ENCODE data around the gene ATAD3B.
"Not testable (repeated sequence)": the region's sequence is repeated elsewhere in the genome, so short reads cannot be mapped to it uniquely, and the experiment has no call there.

ATAD3B gene

DNA sequence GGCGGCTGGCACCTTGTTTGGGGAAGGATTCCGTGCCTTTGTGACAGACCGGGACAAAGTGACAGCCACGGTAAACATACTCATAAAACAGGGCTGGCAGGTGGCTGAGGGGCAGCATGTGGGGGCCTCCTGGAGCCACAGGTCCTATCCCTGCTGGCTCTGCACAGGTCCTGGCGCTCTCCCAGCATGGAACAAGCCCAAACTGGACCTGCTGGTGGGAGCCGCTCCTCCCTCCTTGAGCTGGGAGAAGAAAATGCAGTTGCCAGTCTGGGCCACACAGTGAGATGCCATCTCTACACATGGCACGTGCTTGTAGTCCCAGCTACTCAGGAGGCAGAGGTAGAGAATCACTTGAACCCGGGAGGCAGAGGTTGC is 19.2 kb upstream of the ATAD3B start:
- not testable (repeated sequence) for DNase-seq (ENCODE audit: low read depth)

DNA sequence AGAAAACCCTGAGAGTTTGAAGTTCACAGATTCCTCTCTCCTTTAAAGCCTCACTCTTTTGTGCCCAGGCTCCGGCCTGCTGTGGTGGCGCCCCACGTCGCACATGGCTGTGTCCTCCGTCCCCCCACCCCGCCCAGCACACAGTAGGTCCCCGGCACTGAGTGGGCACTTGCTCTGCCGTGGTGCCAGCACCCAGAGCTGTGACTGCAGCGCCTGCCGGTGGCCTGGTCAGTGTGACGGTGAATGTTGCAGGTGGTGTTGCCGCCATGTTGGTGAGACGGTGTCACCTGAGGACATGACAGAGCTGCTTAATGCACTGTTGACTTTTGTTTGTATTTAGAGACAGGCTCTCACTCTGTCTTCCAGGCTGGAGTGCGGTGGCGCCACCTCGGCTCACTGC is 18.7 kb upstream of the ATAD3B start:
- DNase-seq (ENCODE audit: low read depth), result no peak

DNA sequence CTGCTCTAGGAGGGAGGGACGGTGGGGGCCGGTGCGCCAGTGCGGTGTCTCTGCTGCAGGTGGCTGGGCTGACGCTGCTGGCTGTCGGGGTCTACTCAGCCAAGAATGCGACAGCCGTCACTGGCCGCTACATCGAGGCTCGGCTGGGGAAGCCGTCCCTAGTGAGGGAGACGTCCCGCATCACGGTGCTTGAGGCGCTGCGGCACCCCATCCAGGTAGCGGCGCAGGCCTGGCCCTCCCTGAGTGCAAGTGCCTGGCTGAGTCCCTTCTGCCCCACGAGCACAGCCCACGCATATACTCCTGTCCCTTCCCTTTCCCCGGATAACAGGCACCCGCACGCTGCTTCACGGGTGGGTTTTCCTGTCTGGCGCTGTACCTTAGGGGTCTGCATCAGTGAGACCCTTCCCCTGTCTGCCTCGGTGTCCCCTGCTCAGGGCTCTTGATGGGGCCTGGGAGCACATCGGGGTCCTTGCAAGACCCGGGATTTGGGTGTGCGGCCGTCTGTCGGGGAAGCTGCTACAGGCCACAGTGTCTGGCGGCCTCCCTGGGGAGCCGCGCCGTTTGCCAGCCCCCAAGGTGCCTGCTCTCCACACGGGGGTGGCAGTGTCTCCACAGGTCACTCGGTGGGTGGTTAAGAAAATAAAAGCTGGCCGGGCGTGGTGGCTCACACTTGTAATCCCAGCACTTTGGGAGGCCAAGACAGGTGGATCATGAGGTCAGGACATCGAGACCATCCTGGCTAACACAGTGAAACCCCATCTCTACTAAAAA is 17.1 kb upstream of the ATAD3B start:
- not testable (repeated sequence) for DNase-seq (ENCODE audit: low read depth)

DNA sequence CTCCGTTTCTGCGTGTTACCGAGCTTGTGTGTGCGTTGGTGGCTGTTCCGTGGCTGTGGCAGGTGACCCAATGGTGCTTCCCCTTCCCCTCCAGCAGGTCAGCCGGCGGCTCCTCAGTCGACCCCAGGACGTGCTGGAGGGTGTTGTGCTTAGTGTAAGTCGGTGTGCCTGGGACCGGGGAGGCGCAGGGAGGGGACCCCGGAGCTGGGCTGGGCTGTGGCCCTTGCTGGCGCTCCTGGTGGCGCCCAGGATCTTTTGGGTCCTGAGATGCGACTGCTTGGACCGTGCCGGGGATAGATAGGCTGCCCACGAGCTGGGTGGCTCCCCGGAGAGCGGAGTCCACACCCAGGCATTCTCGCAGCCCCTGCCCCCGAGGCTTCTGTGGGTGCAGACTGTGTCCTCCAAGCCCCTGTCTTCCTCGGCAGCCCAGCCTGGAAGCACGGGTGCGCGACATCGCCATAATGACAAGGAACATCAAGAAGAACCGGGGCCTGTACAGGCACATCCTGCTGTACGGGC is 16.1 kb upstream of the ATAD3B start:
- DNase-seq (ENCODE audit: low read depth), result no peak

DNA sequence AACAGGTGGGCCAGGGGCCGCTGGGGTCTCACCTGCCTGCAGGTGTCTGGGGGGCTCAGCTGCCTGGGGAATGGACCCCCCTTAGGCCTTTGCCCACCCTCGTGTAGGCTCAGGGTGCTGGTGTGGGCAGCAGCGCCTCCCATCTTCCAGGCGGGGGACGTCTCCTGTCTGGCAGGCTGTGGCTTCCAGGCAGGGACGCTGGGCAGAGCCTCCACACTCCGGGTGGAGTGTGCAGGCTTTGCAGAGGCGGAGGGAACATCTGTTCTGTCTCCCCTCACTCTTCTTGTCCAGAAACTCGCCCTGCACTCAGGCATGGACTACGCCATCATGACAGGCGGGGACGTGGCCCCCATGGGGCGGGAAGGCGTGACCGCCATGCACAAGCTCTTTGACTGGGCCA is 15.6 kb upstream of the ATAD3B start:
- DNase-seq (ENCODE audit: low read depth), result not testable (repeated sequence)

DNA sequence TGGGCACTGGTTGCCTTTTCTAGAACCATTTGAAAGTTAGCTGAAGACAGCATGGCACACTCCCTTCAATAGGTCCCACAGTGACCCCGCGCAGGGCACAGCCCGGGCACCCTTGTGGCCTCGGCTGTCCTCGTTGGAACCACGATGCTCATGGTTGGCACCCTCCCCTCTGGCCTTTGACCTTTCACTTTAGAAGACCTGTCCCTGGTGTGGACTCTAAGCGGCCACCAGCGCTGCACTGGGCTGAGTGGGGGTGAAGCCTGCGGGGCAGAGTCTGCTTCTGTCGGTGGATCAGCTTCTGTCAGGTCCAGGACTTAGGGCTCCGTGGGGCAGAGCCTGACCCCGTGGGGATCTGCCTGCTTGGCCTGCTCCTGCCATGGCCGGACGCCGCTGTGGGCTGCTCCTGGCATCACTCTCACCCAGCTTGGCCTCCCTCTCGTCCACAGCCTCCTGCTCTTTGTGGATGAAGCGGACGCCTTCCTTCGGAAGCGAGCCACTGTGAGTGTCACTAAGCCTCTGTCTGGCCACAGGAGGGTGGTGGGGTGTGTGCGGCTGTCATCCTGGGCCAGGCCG is 14.8 kb upstream of the ATAD3B start:
- DNase-seq (ENCODE audit: low read depth), result not testable (repeated sequence)

DNA sequence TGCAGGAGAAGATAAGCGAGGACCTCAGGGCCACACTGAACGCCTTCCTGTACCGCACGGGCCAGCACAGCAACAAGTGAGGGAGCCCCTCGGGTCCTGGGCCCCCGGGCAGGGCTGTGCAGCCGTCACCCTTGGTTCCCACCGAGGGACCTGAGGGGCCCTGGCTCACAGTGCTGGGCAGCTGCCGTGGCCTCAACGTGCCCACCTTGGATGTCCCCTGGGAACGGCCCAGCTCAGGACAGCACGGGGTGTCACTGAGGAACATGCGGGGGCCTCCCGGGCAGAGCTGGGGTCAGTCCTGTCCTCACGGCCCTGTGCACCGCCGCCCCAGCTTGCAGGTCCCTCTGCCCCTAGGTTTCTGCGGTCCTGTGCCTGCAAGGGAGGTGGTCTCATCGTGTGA is 12.4 kb upstream of the ATAD3B start:
- not testable (repeated sequence) for DNase-seq (ENCODE audit: low read depth)

DNA sequence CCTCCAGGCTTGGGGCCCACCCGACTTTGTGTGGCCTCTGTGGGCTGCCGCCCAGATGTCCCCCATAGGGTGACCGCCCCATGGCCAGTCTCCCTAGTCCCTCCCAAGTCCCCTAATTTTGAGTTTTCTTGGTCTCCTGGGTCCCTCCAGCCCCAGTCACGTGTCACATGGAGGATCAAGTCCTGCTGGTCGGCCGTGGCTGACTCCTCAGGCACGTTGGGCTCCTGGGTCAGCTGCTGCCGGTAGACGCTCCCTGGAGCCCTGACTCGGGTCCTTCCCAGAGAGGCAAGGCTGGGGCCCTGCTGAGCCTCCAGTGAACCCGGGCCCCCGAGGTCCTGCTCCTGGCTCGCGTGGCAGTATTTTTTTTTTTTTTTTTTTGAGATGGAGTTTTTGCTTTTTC is 11.9 kb upstream of the ATAD3B start:
- not testable (repeated sequence) for DNase-seq (ENCODE audit: low read depth)

DNA sequence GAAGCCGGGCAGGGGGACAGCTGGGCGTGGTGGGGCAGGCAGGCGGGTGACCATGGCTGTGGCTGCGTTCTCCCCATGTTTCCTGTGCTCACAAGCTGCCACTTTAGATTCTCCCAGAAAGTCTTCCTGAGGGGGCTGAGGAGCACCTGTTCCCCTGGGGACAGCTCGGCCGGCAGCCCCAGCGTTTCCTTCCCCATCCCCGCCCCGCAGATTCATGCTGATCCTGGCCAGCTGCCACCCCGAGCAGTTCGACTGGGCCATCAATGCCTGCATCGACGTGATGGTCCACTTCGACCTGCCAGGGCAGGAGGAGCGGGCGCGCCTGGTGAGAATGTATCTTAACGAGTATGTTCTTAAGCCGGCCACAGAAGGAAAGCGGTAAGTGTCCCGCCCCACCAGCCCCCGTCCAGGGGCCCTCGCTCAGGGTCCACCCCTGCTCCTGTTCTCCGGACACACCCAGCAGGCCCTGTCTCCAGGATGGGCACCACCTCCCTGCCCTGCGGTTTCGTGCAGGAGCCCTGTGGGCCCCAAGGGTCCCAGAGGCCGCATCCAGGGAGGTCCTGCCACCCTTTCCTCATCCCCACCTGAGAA is 10.9 kb upstream of the ATAD3B start:
- DNase-seq (ENCODE audit: low read depth), result no peak

DNA sequence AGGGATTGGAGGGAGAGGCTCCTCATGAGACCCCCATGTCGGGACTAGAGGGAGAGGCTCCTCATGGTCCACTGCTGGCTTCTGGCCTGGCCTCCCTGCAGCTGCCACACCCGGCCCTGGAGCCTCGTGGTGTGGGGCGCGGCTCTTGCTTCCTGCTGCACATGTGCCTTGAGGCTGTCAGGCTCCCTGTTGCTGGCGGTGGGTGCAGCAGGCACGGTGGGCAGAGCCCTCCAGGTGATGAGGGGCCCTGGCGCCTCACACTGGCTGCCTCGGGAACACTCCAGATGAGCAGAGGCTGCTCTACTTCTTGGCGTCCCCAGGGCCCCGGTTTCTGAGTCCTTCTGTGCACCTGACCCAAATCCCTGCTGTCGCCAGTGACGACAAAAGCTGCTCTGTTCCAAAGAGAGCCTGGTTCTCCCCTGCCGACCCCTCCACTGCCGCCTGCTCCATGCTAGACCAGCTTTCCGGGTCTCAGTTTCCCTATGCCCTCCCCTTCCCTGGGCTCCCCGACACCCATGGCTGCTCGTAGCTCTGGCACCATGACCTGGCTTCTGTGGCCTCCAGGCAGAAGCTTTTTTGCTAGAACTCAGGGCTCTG is 9.7 kb upstream of the ATAD3B start:
- DNase-seq (ENCODE audit: low read depth), result no peak

DNA sequence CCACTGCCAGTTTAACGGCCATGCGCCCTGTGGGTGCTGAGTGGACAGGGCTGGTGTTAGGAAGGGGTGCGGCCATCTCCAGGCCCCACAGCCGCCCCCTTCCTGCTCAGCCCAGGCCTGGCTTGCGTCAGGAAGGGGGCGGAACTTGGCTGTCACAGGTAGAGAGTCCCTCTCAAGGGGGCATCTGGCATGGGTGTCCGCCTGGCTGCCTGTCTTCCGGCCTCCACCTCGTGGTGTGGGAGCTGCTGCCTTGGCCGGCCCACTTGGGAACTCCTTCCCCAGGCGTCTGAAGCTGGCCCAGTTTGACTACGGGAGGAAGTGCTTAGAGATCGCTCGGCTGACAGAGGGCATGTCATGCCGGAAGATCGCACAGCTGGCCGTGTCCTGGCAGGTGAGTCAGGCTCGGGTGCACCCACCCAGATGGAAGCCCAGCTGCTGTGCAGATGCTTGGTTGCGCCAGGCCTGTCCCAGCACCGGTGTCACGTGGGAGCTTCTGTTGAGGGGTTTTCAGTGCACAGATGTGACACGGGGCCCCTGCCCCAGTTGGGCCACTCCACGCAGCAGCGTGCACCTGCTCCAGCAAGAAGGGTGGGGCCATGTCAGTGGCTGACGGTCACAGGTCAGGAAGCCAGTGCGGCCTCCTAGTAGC is 9.1 kb upstream of the ATAD3B start:
- DNase-seq (ENCODE audit: low read depth), result no peak

DNA sequence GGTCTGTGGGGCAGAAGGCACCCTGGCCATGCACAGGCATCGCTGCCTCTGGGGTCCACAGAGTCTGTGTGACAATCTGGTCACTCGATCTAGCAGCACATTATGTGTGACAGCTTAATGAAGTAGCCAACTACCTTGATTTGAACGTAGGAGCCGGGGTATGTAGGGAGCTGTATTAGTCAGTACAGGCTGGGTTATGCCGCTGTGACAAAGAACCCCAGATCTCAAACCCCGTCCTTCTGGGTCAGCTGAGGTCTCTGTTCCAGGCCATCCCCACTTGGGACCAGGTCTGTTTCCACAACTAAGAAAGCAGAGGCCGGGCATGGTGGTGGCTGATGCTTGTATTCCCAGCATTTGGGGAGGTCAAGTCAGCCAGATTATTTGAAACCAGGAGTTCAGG is 8.3 kb upstream of the ATAD3B start:
- DNase-seq (ENCODE audit: low read depth), result no peak

DNA sequence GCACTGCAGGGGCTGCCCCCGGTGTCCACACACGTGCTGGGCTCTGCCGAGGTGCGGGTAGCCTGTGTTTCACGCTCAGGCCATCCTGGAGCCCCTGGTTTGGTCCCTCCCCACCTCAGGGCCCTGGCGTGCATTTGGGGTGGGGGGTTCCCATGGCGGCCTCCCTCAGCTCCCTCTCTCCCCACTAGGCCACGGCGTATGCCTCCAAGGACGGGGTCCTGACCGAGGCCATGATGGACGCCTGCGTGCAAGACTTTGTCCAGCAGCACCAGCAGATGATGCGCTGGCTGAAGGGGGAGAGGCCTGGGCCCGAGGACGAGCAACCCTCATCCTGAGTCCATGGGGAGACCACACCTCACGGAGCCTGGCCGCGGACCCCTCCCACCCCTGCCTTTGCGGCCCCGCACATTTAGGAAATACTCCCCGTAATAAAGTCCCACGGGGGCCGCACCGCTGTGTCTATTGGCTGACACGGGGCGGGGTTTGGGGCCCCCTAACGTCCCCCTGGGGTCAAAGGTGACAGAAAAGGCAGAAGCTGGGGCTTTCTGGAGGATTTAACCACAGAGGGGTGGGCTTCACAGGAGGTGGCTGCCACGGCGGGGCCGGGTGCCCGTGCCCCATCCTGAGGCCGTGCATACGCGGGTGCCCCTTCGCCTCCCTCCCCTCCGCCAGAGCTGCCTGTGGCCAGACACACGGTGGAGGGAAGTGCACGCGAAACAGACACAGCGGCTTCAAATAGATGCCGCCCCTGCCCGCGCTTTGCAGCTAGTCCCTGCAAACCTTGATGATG is 3.2 kb upstream of the ATAD3B start:
- DNase-seq (ENCODE audit: low read depth), result not testable (repeated sequence)

DNA sequence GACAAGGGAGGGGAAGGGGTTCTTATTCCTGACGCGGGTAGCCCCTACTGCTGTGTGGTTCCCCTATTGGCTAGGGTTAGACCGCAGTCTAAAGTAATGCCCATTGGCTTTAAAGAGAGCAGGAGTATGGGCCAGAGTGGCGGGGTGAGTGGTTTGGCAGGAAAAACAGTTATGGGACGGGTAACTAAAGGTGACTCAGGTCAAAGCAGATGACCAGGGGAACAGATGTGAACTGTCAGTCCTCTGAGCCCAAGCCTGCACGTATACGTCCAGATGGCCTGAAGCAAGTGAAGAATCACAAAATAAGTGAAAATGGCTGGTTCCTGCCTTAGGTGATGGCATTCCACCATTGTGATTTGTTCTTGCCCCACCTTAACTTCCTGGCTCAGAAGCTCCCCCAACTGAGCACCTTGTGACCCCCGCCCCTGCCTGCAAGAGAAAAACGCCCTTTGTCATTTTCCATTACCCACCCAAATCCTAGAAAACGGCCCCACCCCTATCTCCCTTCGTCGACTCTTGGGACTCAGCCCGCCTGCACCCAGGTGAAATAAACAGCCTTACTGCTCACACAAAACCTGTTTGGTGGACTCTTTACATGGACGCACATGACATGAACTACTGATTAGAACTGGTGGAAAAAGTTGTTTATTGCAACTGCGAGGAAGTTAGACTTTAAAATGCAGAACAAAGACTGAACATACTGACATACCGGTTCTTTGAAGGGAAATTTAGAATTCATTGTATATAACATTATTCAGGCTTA is 758 bp upstream of the ATAD3B start:
- DNase-seq (ENCODE audit: low read depth), result no peak

DNA sequence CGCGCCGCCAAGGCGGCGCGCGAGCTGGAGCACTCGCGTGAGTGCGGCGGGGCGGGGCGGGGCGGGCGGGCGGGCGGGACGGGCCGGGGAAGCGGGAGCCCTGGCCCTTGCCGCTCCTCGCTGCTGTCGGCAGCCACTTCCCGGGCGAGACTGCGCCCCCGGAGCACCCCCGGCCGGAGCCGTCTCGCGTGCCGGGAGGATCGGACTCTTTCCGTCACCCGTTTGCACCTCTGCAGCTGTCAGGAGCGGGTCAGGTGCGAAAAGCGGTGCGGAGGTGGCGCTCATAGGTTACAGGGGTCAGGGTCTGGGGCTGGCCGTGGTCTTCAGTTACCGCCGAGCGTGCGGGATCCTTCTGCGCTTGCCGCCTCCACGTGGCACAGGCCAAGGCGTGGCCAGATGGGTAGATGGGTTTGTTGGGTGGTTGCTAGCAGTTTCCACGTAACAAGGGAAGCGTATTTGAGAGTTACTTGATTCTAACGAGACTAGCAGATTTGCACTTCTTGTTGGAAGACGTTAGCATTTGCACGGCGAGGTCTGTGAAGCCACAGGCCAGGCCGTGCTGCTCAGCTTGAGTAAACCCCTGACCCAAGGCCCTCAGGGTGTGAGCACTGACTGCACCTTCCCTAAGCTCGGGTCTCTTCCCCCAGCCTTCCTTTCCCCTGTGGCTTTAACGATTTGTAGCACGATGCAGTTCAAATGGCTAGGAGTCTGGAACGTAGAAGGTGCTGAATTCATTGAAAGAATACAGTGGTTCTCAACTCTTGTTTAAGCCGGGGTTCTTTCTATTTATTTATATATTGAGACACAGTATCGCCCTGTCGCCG is 700 bp downstream of the ATAD3B start:
- DNase-seq (ENCODE audit: low read depth), result not testable (repeated sequence)

DNA sequence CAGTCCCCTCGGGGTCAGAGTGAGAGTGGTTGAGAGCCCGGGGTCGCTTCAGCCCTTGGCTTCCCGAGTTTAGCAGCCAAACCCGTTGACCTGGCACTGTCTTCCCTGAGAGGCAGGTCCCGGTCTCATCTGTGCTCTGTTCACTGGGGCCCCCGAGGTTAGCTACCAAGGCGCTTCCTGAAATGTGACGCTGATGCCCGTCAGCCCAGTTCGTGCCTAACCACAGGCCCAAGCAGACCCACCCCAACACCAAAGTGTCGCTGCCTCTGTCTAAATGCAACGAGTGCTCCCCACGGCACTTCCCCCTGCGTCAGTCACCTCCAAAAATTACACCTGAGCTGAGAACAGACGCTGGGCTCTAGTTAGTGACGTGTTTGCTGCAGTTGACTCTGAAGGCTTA is 4.4 kb downstream of the ATAD3B start:
- not testable (repeated sequence) for DNase-seq (ENCODE audit: low read depth)

DNA sequence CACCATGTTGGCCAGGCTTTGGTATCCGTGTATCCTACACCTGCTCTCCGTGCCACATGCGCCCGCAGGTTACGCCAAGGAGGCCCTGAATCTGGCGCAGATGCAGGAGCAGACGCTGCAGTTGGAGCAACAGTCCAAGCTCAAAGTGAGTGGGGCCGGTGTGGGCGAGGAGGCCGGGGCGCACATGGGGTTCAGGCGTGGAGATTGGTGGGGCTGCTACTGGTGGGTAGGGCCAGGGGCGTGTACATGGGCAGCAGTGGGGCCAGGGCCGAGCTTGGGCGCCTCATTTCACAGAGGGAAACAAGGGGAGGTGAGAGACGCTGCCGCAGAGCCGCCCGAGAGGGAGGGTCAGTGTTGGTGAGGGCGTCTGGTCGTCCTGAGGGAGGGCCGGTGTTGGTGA is 5.6 kb downstream of the ATAD3B start:
- DNase-seq (ENCODE audit: low read depth), result no peak

DNA sequence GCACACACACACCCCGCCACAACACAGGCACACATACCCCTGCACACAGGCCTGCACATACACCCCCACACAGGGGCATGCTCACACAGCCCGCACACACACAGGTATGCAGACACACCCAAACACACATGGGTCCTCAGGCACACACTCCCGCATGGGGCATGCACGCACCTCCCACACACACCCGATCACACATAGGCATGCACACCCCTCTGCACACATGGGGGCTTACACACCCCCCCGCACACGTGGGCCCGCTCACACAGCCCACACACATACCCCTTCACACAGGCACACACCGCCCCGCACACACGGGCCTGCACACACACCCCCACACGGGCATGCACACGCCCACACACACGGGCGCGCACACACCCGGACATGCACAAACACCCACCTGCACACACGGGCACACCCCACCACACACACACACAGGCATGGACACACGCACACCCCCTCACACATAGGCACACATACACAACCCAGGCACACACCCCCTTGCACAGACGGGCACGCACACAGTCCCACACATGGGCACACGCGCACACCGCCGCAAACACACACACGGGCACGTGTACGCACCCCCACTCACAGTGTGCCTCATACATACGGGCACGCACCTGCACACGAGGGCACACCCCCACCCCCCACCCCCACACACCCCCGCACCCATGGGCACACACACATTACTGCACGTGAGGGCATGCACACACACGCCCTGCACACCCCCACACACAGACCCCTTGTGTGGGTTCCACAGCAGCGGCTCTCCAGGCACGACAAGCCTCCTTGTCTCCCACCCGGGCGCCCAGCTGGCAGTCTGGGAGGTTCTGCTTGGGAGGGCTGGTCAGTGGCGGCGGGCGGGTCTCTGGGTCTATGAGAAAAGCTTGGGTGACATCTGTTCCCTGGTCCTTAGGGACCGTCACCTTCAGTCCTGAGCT is 8.3 kb downstream of the ATAD3B start:
- DNase-seq (ENCODE audit: low read depth), result no peak

DNA sequence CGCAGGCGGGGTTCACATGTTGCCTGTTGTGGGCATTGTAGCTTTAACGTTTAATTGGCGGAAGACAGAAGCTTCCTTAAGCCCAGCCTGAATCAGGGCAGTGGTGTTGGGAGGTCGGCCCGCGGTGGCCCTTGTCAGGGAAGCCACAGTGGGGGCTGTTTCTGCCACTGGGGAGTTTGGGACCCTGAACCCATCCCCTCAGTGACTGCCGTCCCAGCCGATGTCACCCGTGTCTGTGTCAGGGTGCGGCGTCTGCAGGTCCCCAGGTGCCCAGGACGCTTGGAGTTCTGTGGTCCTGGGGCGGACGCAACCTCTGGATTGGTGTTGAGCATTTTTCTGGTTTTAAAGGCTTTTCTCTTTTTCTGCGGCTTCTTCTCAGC is 8.9 kb downstream of the ATAD3B start:
- DNase-seq (ENCODE audit: low read depth), result not testable (repeated sequence)

All from activated T-helper 9 cell treated with anti-CD3 and anti-CD28 coated beads, Interleukin-2, amount 50 U/mL, for 16 hours (primary cell).